GM19043 (cell line): ENCODE measurements around the gene WDFY2.

Experiments
- ATAC-seq: cut with Tn5 transposase; IDR thresholded peaks from one replicate; pipeline ENCODE4 v1.9.1; 2021; ENCODE audit warnings: low read depth; ENCODE audit not compliant: unreplicated experiment

The WDFY2 gene

GRCh38 chr13:51659276-51660127 lies 75.2 kb downstream of the WDFY2 start:
- ATAC-seq, result no peak

GRCh38 chr13:51660813-51661212 lies 76.6 kb downstream of the WDFY2 start:
- ATAC-seq, result no peak

GRCh38 chr13:51663973-51664957 lies 80.0 kb downstream of the WDFY2 start:
- no peak for ATAC-seq

GRCh38 chr13:51665456-51665855 lies 81.2 kb downstream of the WDFY2 start:
- no peak for ATAC-seq

GRCh38 chr13:51666374-51666773 lies 82.1 kb downstream of the WDFY2 start:
- ATAC-seq, result no peak

GRCh38 chr13:51666839-51667238 lies 82.6 kb downstream of the WDFY2 start:
- no peak for ATAC-seq

- ATAC-seq, result no peak
These were observed 84.4 kb downstream of the WDFY2 start for GRCh38 chr13:51668580-51669195.

- ATAC-seq, result no peak
These were observed 88.9 kb downstream of the WDFY2 start for GRCh38 chr13:51673165-51673564.

GRCh38 chr13:51674276-51674675 lies 90.0 kb downstream of the WDFY2 start:
- no peak for ATAC-seq

GRCh38 chr13:51675385-51675784 lies 91.1 kb downstream of the WDFY2 start:
- no peak for ATAC-seq

GRCh38 chr13:51675877-51676276 lies 91.6 kb downstream of the WDFY2 start:
- no peak for ATAC-seq

GRCh38 chr13:51676739-51677138 lies 92.5 kb downstream of the WDFY2 start:
- ATAC-seq, result no peak

GRCh38 chr13:51678420-51678819 lies 94.2 kb downstream of the WDFY2 start:
- no peak for ATAC-seq

GRCh38 chr13:51679616-51680015 lies 95.4 kb downstream of the WDFY2 start:
- ATAC-seq, result no peak

GRCh38 chr13:51681037-51681678 lies 96.9 kb downstream of the WDFY2 start:
- ATAC-seq, result no peak

- no peak for ATAC-seq
These were observed 98.4 kb downstream of the WDFY2 start for GRCh38 chr13:51682686-51683085.

GRCh38 chr13:51683597-51683996 lies 99.3 kb downstream of the WDFY2 start:
- no peak for ATAC-seq

GRCh38 chr13:51684076-51684475 lies 99.8 kb downstream of the WDFY2 start:
- ATAC-seq, result no peak

GRCh38 chr13:51687947-51688714 lies 103.9 kb downstream of the WDFY2 start:
- ATAC-seq, result no peak
